ENCODE data around the gene PIK3AP1.

Gene PIK3AP1

DNA sequence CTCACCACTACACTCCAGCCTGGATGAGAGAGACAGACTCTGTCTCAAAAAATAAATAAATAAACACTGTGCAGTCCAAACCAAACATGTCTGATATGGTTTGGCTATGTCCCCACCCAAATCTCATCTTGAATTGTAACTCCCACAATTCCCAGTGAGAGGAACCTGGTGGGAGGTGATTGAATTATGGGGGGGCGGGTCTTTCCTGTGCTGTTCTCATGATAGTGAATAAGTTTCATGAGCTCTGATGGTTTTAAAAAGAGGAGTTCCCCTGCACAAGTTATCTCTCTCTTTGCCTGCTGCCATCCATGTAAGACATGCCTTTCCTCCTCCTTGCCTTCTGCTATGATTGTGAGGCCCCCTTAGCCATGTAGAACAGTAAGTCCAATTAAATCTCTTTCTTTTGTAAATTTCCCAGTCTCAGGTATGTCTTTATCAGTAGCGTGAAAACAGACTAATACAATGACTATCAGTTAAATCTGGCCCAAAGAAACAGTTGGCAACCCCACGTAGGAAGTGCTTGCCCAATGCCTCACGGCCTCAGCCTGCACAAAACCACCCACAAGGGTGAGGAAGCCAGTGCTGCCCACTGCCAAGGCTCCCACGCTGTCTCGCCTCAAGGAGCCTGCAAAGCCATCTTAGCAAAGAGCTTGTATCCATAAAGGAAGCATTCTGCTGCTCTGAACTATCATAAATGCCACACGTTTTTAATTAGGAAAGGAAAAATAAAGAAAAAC, 64.7 kb downstream of the PIK3AP1 start:
- H3K4me3 ChIP-seq (ENCODE audit: low read depth, low read length), result no peak overlapping the region
- TF ChIP-seq, protein P1, sequence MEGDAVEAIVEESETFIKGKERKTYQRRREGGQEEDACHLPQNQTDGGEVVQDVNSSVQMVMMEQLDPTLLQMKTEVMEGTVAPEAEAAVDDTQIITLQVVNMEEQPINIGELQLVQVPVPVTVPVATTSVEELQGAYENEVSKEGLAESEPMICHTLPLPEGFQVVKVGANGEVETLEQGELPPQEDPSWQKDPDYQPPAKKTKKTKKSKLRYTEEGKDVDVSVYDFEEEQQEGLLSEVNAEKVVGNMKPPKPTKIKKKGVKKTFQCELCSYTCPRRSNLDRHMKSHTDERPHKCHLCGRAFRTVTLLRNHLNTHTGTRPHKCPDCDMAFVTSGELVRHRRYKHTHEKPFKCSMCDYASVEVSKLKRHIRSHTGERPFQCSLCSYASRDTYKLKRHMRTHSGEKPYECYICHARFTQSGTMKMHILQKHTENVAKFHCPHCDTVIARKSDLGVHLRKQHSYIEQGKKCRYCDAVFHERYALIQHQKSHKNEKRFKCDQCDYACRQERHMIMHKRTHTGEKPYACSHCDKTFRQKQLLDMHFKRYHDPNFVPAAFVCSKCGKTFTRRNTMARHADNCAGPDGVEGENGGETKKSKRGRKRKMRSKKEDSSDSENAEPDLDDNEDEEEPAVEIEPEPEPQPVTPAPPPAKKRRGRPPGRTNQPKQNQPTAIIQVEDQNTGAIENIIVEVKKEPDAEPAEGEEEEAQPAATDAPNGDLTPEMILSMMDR (IDR thresholded peaks at IDR 0.05; ENCODE audit: low read depth, low read length), result no peak

GRCh38 chr10:96651998-96652431, 68.3 kb downstream of the PIK3AP1 start:
- TF ChIP-seq, protein P1 (IDR thresholded peaks at IDR 0.05; ENCODE audit: low read depth, low read length), result no peak
- no peak overlapping the region for H3K4me3 ChIP-seq (ENCODE audit: low read depth, low read length)

GRCh38 chr10:96650958-96651357, 69.4 kb downstream of the PIK3AP1 start:
- H3K4me3 ChIP-seq (ENCODE audit: low read depth, low read length), result no peak overlapping the region
- TF ChIP-seq, protein P1 (IDR thresholded peaks at IDR 0.05; ENCODE audit: low read depth, low read length), result no peak

DNA sequence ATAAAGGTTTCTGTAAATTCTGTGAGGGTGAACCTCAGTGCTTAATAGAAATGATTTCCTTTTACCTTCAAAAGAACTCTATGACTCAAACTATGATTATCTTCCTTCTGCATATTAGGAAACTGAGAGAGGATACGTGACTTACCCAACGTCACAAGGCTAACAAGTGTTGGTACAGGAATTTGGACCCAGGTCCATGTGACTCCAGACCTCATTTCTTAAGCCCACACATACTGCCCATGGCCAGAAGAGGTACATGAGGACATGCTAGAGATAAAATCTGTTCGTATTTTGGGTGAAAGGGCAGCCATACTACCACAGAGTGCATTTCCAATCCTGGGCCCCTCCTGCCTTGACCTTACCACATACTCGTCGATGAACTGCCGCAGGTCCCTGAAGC, 72.0 kb downstream of the PIK3AP1 start:
- no peak overlapping the region for H3K4me3 ChIP-seq (ENCODE audit: low read depth, low read length)
- TF ChIP-seq, protein P1 (IDR thresholded peaks at IDR 0.05; ENCODE audit: low read depth, low read length), result no peak

GRCh38 chr10:96647466-96647865, 72.8 kb downstream of the PIK3AP1 start:
- TF ChIP-seq, protein P1 (IDR thresholded peaks at IDR 0.05; ENCODE audit: low read depth, low read length), result no peak

DNA sequence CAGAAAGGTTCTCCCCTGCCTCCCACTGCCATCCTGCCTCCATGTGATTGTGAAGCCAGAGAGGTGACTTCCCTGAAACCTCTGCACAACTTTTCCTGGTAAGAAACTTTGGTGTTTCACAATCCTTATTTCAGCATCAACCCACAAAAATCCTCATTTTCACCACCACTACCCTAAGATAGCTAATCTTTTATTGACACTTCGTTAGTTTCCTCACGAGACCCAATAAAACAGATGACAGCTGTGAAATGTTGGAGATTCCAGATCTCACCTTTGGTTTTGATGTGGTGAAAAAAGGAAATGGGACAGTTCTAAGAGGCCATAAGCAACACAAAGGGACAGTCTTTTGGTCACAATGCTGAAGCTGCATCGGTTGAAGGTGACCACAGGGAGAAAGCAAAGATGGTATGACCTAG, 73.6 kb downstream of the PIK3AP1 start:
- TF ChIP-seq, protein P1 (IDR thresholded peaks at IDR 0.05; ENCODE audit: low read depth, low read length), result no peak
- no peak overlapping the region for H3K4me3 ChIP-seq (ENCODE audit: low read depth, low read length)

More at GRCh38 chr10:96647466-96647865, 72.8 kb downstream of the PIK3AP1 start:
- no peak overlapping the region for H3K4me3 ChIP-seq (ENCODE audit: low read depth, low read length)

DNA sequence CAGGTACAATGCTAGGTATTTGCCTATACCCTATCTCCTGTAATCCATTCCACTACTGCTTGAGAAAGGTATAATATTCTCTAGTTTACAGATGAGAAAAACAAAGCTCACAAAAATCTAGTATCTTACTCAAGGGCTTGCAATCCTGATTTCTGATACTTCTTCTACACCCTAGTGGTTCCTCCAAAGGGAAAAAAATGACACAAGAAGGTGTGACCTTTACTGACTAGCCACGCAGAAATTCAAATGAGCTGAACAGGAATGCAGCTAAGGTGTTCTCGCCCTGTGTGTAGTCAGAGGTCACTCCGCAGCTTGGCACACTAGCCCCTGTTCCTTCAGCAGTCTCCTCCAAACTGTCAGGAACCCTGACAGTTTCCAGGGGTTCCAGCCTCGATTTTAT, 74.0 kb downstream of the PIK3AP1 start:
- TF ChIP-seq, protein P1 (IDR thresholded peaks at IDR 0.05; ENCODE audit: low read depth, low read length), result no peak
- H3K4me3 ChIP-seq (ENCODE audit: low read depth, low read length), result no peak overlapping the region

Measured in WI38 (cell line).